GM23248 (cell line): Measurements from ENCODE around the gene PCDHAC2.

Experiments
- EZH2 ChIP-seq: fragments of 200-600 bp; sonication (generic); IDR thresholded peaks from 2 replicates; pipeline ENCODE4 v1.6.1; 2018; ENCODE audit warnings: antibody characterized with exemption, mild to moderate bottlenecking; ENCODE audit not compliant: insufficient read depth, poor library complexity, severe bottlenecking
- EZH2phosphoT487 ChIP-seq: fragments of 200-600 bp; sonication (generic); IDR thresholded peaks from 2 replicates; pipeline ENCODE4 v1.6.1; 2018; ENCODE audit warnings: antibody characterized with exemption, moderate library complexity, mild to moderate bottlenecking, low read depth; ENCODE audit not compliant: insufficient read depth

GRCh38 chr5:141007791-141008190 lies 41.5 kb downstream of the PCDHAC2 start:
- TF ChIP-seq EZH2 (no peak), EZH2phosphoT487 (no peak)
